HG02623 (cell line): ENCODE data around the gene PLA2G4C.

Experiments used
- ATAC-seq: cut with Tn5 transposase; IDR thresholded peaks from one replicate; pipeline ENCODE4 v1.9.1; 2021; ENCODE audit warnings: moderate library complexity; ENCODE audit not compliant: unreplicated experiment

The PLA2G4C gene

DNA sequence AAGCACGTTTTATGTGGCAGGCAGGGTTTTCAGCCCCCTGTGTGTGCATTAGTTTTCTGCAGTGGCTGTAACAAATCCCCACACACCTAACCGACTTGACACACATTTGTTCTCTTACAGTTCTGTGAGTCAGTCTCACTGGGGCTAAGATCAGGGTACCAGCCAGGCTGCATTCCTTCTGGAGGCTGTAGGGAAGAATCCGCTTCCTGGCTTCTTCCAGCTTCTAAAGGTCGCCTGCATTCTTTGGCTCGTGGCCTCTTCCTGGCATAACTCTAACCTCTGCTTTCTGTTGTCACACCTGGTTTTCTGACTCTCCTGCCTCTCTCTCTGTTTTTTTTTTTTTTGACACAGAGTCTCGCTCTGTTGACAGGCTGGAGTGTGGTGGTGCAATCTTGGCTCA is 109.8 kb downstream of the PLA2G4C start:
- ATAC-seq, result no peak

DNA sequence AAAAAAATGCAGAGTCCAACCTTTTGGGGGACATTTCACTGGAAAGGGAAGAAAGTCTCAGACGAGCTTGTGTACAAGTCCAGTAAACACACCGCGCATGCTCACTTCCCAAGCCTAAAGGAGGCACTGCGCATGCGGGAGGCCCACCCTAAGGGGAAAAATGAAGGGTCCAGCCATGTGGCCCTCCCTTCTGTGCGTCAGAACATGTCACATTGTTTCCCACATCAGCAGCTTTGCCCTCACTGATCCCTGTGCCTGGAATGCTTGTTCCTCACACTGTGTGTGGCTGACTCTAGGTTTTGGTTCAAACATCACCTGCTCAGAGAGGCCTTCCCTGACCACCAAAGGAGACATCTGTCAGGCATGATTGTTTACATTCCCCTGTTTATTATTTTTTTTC is 111.8 kb downstream of the PLA2G4C start:
- ATAC-seq, result no peak
